Measurements from ENCODE around the gene TESK1. TPM values are rescaled to one million over a fixed set of nuclear protein-coding genes. Genes with fewer than 3 reads are reported as not detected.

The TESK1 gene
- polyA plus RNA-seq, 3 donors: 2.9 to 38.3 (median 2.9) TPM

GRCh38 chr9:35653611-35654010 is 48.5 kb downstream of the TESK1 start:
- 86% methylated on average over 1 of the region's 2 CpGs for WGBS (ENCODE audit: insufficient coverage)
- Histone ChIP-seq H3K79me2 (ENCODE audit: insufficient read depth, low read length) (no peaks in the 10 kb centered on the region), H3K9ac (ENCODE audit: insufficient read depth, low read length, poor library complexity, severe bottlenecking) (no peak overlapping the region), H2AFZ (ENCODE audit: insufficient read depth, low read depth, low read length, poor library complexity, severe bottlenecking) (no peak overlapping the region), H3K27me3 (ENCODE audit: control insufficient read depth in 2 of 2, insufficient read depth in 2 of 2, low read length in 2 of 2) (no peaks in the 10 kb centered on the region), H3K9me3 (replicated peaks in 1 of 2; ENCODE audit: control insufficient read depth in 1 of 2, insufficient read depth in 1 of 2, low read length in 2 of 2) (no peaks in the 10 kb centered on the region), H3K4me2 (replicated peaks; ENCODE audit: extremely low read depth, low read length, poor library complexity, severe bottlenecking) (no peak overlapping the region), H3K4me1 (ENCODE audit: control insufficient read depth in 1 of 2, insufficient read depth in 2 of 2, low read length in 2 of 2) (peaks cover 40 to 52% of the 10 kb centered on the region in 2 donors), H3K36me3 (replicated peaks in 1 of 2; ENCODE audit: control insufficient read depth in 1 of 2, insufficient read depth in 2 of 2, low read length in 2 of 2) (no peaks in the 10 kb centered on the region), H3K27ac (ENCODE audit: low read depth in 1 of 2, low read length in 2 of 2) (no peak overlapping the region), H3K4me3 (replicated peaks in 1 of 3; ENCODE audit: low read depth in 2 of 3, low read length in 3 of 3) (no peak overlapping the region), H4K20me1 (ENCODE audit: insufficient read depth, low read length) (no peaks in the 10 kb centered on the region)
- Mint-ChIP-seq H3K4me1 (peaks cover 34% of the 10 kb centered on the region), H3K27ac (no peak overlapping the region), H3K9me3 (no peaks in the 10 kb centered on the region), H3K4me3 (no peak overlapping the region), H3K27me3 (ENCODE audit: low read depth in 3 of 3) (peaks cover 0 to 7% (median 6%) of the 10 kb centered on the region in 3 donors), H3K36me3 (no peaks in the 10 kb centered on the region)
- TF ChIP-seq CTCF (IDR thresholded peaks at IDR 0.05): no peak
- intact Hi-C loops (cut with micrococcal nuclease): no loop called here
- DNase-seq: no peak

GRCh38 chr9:35656348-35656747 is 51.3 kb downstream of the TESK1 start:
- peaks cover 36 to 41% of the 10 kb centered on the region in 2 donors for H3K4me1 ChIP-seq (ENCODE audit: control insufficient read depth in 1 of 2, insufficient read depth in 2 of 2, low read length in 2 of 2)

More at GRCh38 chr9:35656348-35656747, 51.3 kb downstream of the TESK1 start:
- intact Hi-C loops (cut with micrococcal nuclease): loop anchor here (5.0 kb wide), 5 partner anchors 41 to 544 kb away; partner anchors contain the start of genes CREB3 (in 1 of the 2), TESK1 (in 1 of the 2) and TLN1 (in 1 of the 2)
- no peak for TF ChIP-seq CTCF (IDR thresholded peaks at IDR 0.05)
- Histone ChIP-seq H2AFZ (ENCODE audit: insufficient read depth, low read depth, low read length, poor library complexity, severe bottlenecking) (no peak overlapping the region), H3K79me2 (ENCODE audit: insufficient read depth, low read length) (peaks cover 10% of the 10 kb centered on the region), H3K36me3 (replicated peaks in 1 of 2; ENCODE audit: control insufficient read depth in 1 of 2, insufficient read depth in 2 of 2, low read length in 2 of 2) (peaks cover 10 to 14% of the 10 kb centered on the region in 2 donors), H4K20me1 (ENCODE audit: insufficient read depth, low read length) (no peaks in the 10 kb centered on the region), H3K4me3 (replicated peaks in 1 of 3; ENCODE audit: low read depth in 2 of 3, low read length in 3 of 3) (no peak overlapping the region), H3K27ac (ENCODE audit: low read depth in 1 of 2, low read length in 2 of 2) (no peak overlapping the region), H3K27me3 (ENCODE audit: control insufficient read depth in 2 of 2, insufficient read depth in 2 of 2, low read length in 2 of 2) (no peaks in the 10 kb centered on the region), H3K4me2 (replicated peaks; ENCODE audit: extremely low read depth, low read length, poor library complexity, severe bottlenecking) (no peak overlapping the region), H3K9ac (ENCODE audit: insufficient read depth, low read length, poor library complexity, severe bottlenecking) (no peak overlapping the region), H3K9me3 (replicated peaks in 1 of 2; ENCODE audit: control insufficient read depth in 1 of 2, insufficient read depth in 1 of 2, low read length in 2 of 2) (no peaks in the 10 kb centered on the region)
- WGBS (ENCODE audit: insufficient coverage): 77% methylated on average over 11 of the region's 17 CpGs
- DNase-seq: no peak
- Mint-ChIP-seq H3K4me1 (peaks cover 35% of the 10 kb centered on the region), H3K4me3 (no peak overlapping the region), H3K27ac (peak overlapping the region in 3 of 7 donors; percentile 21 to 97 (median 95)), H3K9me3 (no peaks in the 10 kb centered on the region), H3K27me3 (ENCODE audit: low read depth in 3 of 3) (peaks cover 0 to 8% (median 5%) of the 10 kb centered on the region in 3 donors), H3K36me3 (peaks cover 15 to 17% of the 10 kb centered on the region in 2 donors)
